ENCODE measurements around the gene SMC2. TPM values are rescaled to one million over a fixed set of nuclear protein-coding genes. Genes with fewer than 3 reads are reported as not detected.

Gene SMC2
- total RNA-seq (7.8 TPM), polyA plus RNA-seq (ENCODE audit: insufficient read depth, low read depth, low replicate concordance) (2.5 TPM)
- long read RNA-seq, donor 1, partial matches to known transcripts = 6 of 6 reads
- long read RNA-seq, donor 1, other reads (novel, unspliced or antisense) = 0 of 6 reads
- long read RNA-seq, donor 2, full-length matches to known transcripts = 1 of 17 reads
- long read RNA-seq, donor 2, partial matches to known transcripts = 16 of 17 reads
- long read RNA-seq, donor 2, other reads (novel, unspliced or antisense) = 0 of 17 reads
- long read RNA-seq, donor 3, partial matches to known transcripts = 6 of 6 reads
- long read RNA-seq, donor 3, other reads (novel, unspliced or antisense) = 0 of 6 reads
- long read RNA-seq, donor 4, full-length matches to known transcripts = 2 of 19 reads
- long read RNA-seq, donor 4, partial matches to known transcripts = 17 of 19 reads
- long read RNA-seq, donor 4, other reads (novel, unspliced or antisense) = 0 of 19 reads
- long read RNA-seq, donor 5 = 0 reads
- long read RNA-seq, donor 6, full-length matches to known transcripts = 1 of 23 reads
- long read RNA-seq, donor 6, partial matches to known transcripts = 22 of 23 reads
- long read RNA-seq, donor 6, other reads (novel, unspliced or antisense) = 0 of 23 reads
- long read RNA-seq, donor 7, partial matches to known transcripts = 3 of 8 reads
- long read RNA-seq, donor 7, other reads (novel, unspliced or antisense) = 5 of 8 reads
- long read RNA-seq, donor 8 = 0 reads
- long read RNA-seq, donor 9, full-length matches to known transcripts = 1 of 1 reads
- long read RNA-seq, donor 9, partial matches to known transcripts = 0 of 1 reads
- long read RNA-seq, donor 9, other reads (novel, unspliced or antisense) = 0 of 1 reads
- long read RNA-seq, donor 10, full-length matches to known transcripts = 2 of 7 reads
- long read RNA-seq, donor 10, partial matches to known transcripts = 5 of 7 reads
- long read RNA-seq, donor 10, other reads (novel, unspliced or antisense) = 0 of 7 reads

DNA sequence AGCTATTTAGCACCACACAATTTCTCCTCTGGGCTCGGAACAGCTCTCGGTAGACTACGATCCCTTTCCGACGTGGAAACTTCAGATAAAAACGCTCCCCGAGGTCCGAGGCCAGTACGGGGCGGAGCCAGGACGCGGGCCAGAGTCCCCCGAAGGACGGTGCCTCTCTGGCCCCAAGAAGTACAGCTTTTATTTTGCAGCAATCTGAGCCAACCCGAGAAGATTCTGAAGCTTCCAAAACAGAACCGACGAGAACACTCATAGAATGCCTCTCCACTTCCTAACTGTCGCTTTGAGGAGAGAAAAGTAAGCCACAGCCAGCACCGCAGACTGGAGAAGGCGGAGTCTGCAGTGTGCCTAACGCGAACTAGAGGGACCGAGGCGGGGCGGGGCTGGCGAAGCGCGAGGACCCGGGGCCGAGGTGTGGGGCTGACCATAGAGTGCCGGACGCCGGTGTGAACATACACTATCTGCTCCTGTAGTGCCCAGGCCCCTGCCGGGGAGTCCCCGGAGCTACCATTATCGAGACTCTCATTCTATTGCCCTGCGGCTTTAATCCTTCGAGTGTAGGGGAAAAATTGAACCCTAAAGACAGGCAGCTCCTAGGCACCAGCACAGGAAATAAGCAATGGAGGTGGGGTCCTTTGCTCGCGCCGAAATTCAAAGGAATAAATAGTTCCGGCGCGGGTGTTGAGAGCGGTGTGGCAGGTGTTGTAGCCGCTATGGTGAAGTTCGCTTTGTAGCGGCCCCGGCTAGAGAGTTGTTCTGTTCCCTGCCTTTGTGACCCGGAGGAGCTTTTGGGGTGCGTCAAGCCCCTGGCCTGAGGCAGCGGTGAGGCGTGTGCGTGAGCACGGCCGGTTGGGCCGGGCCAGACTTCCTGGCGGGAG is at the start of gene SMC2:
TSS of gene SMC2 (plus strand) at position 663 of the 887 bp plus-strand sequence. CDS start 1,076 bp downstream, outside the sequence.
- Histone ChIP-seq H3K4me1 (ENCODE audit: control insufficient read depth in 2 of 3, insufficient read depth in 2 of 3, low read depth in 1 of 3, low read length in 3 of 3) (peaks cover 0 to 14% (median 3%) of the 10 kb centered on the region in 3 donors), H3K4me3 (ENCODE audit: low read length in 3 of 3) (peak within 1 kb of the TSS; percentile 81 to 98 (median 85)), H3K36me3 (ENCODE audit: control insufficient read depth in 2 of 3, insufficient read depth in 3 of 3, low read length in 3 of 3) (no peaks in the 10 kb centered on the region), H3K27ac (ENCODE audit: low read depth in 2 of 2, low read length in 2 of 2) (peak within 1 kb of the TSS; percentile 97 to 98), H3K9me3 (ENCODE audit: control insufficient read depth in 2 of 3, insufficient read depth in 1 of 3, low read length in 3 of 3) (no peaks in the 10 kb centered on the region), H3K9ac (ENCODE audit: low read length in 3 of 3) (peak within 1 kb of the TSS; percentile 86 to 88 (median 86)), H3K27me3 (ENCODE audit: control insufficient read depth, insufficient read depth, low read length) (no peaks in the 10 kb centered on the region)
- DNase-seq (peak; percentile 94 to 98 (median 96)), FAIRE-seq (no peak)
- intact Hi-C loops (cut with DNase I) = no loop called here
- TF ChIP-seq, protein P1, sequence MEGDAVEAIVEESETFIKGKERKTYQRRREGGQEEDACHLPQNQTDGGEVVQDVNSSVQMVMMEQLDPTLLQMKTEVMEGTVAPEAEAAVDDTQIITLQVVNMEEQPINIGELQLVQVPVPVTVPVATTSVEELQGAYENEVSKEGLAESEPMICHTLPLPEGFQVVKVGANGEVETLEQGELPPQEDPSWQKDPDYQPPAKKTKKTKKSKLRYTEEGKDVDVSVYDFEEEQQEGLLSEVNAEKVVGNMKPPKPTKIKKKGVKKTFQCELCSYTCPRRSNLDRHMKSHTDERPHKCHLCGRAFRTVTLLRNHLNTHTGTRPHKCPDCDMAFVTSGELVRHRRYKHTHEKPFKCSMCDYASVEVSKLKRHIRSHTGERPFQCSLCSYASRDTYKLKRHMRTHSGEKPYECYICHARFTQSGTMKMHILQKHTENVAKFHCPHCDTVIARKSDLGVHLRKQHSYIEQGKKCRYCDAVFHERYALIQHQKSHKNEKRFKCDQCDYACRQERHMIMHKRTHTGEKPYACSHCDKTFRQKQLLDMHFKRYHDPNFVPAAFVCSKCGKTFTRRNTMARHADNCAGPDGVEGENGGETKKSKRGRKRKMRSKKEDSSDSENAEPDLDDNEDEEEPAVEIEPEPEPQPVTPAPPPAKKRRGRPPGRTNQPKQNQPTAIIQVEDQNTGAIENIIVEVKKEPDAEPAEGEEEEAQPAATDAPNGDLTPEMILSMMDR (IDR thresholded peaks at IDR 0.05; ENCODE audit: borderline replicate concordance, extremely low read depth, insufficient read depth) = no peak

DNA sequence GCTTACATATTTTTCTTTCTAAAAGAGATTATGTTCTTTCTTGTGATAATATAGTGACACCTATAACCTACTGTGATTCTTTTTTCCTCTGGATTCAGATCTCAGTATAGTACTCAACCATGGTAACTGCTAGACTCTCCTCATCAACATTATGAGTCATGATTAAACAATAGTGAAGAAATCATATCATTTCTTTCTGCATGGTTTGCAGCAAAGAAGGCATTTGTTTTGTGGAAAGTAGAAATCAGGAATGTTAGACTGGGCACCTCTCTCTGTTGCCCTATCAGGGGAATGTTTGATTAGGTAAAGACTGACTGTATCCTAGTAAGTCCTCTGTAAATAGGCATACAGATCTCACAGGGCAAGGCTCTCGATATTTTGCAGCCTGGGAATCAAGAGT is 25.6 kb upstream of the SMC2 start:
- Histone ChIP-seq H3K27me3 (ENCODE audit: control insufficient read depth, insufficient read depth, low read length) (no peaks in the 10 kb centered on the region), H3K4me1 (ENCODE audit: control insufficient read depth in 2 of 3, insufficient read depth in 2 of 3, low read depth in 1 of 3, low read length in 3 of 3) (no peaks in the 10 kb centered on the region), H3K9ac (ENCODE audit: low read length in 3 of 3) (no peak overlapping the region), H3K36me3 (ENCODE audit: control insufficient read depth in 2 of 3, insufficient read depth in 3 of 3, low read length in 3 of 3) (no peaks in the 10 kb centered on the region), H3K4me3 (ENCODE audit: low read length in 3 of 3) (no peak overlapping the region), H3K27ac (ENCODE audit: low read depth in 2 of 2, low read length in 2 of 2) (no peak overlapping the region), H3K9me3 (ENCODE audit: control insufficient read depth in 2 of 3, insufficient read depth in 1 of 3, low read length in 3 of 3) (no peaks in the 10 kb centered on the region)
- TF ChIP-seq, protein P1 (IDR thresholded peaks at IDR 0.05; ENCODE audit: borderline replicate concordance, extremely low read depth, insufficient read depth) = no peak
- DNase-seq (no peak), FAIRE-seq (no peak)
- intact Hi-C loops (cut with DNase I) = no loop called here

- H3K9me3 ChIP-seq (ENCODE audit: control insufficient read depth in 2 of 3, insufficient read depth in 1 of 3, low read length in 3 of 3) = no peaks in the 10 kb centered on the region
- H3K4me3 ChIP-seq (ENCODE audit: low read length in 3 of 3) = no peak overlapping the region
- no peak overlapping the region for H3K27ac ChIP-seq (ENCODE audit: low read depth in 2 of 2, low read length in 2 of 2)
- H3K36me3 ChIP-seq (ENCODE audit: control insufficient read depth in 2 of 3, insufficient read depth in 3 of 3, low read length in 3 of 3) = no peaks in the 10 kb centered on the region
- no peak overlapping the region for H3K9ac ChIP-seq (ENCODE audit: low read length in 3 of 3)
- H3K27me3 ChIP-seq (ENCODE audit: control insufficient read depth, insufficient read depth, low read length) = no peaks in the 10 kb centered on the region
- intact Hi-C loops (cut with DNase I) = no loop called here
- no peaks in the 10 kb centered on the region for H3K4me1 ChIP-seq (ENCODE audit: control insufficient read depth in 2 of 3, insufficient read depth in 2 of 3, low read depth in 1 of 3, low read length in 3 of 3)
- TF ChIP-seq, protein P1 (IDR thresholded peaks at IDR 0.05; ENCODE audit: borderline replicate concordance, extremely low read depth, insufficient read depth) = no peak
- DNase-seq (no peak), FAIRE-seq (no peak)
Observed at GRCh38 chr9:104069288-104069687, 24.8 kb upstream of the SMC2 start.
